Measurements from ENCODE around the gene WDR13.
"Not testable (repeated sequence)": the region's sequence is repeated elsewhere in the genome, so short reads cannot be mapped to it uniquely, and the experiment has no call there.

WDR13 gene

DNA sequence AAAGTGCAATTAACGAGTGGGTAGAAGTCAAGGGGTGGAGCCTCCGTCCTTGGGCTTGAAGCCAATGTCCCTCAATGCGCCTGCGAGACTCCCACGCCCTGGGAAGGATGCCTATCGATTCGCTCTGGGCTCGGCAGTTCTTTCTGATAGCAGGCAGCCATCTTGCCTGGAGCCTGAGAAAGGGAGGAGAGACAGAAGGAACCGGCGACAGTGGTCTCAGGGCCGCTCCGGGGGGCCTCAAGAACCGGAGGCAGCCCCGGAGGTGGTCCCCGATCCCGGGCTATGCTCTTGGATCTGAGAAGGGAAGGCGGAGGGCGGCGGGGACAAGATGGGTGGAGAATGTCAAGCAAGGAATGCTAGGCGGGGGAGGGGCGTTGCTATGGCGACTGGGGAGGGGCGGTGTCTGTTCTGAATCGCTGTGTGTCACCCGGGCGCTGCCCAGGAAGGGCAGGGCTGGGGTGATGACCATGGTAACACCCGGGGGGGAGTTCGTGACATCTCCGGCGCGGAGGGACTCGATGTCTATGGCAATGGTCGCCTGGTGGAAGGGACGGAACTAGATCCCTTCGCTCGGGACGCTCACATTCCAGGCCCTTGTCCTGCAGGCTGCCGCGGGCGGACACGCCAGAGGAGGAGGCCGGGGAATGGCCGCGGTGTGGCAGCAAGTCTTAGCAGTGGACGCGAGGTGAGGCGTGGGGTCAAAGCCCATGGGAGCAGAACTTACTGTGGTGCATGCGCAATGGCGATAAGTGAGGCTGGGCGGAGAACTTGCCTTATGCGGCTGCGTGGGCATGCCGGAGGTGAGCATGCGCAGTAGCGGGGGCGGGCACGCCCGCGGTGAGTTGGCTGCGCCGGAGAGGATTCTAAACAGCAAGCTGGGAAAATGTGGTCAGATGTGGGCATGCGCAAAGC is at the start of gene WDR13:
WDR13 (plus strand) TSS at position 140 of the 912 bp plus-strand sequence; CDS start at position 645, 505 bp downstream.
- H3K4me3 ChIP-seq (ENCODE audit: low read depth, low read length) = peak within 1 kb of the TSS; percentile 90
- peak; percentile 78 for DNase-seq (ENCODE audit: low read depth)
- TF ChIP-seq, protein P1, sequence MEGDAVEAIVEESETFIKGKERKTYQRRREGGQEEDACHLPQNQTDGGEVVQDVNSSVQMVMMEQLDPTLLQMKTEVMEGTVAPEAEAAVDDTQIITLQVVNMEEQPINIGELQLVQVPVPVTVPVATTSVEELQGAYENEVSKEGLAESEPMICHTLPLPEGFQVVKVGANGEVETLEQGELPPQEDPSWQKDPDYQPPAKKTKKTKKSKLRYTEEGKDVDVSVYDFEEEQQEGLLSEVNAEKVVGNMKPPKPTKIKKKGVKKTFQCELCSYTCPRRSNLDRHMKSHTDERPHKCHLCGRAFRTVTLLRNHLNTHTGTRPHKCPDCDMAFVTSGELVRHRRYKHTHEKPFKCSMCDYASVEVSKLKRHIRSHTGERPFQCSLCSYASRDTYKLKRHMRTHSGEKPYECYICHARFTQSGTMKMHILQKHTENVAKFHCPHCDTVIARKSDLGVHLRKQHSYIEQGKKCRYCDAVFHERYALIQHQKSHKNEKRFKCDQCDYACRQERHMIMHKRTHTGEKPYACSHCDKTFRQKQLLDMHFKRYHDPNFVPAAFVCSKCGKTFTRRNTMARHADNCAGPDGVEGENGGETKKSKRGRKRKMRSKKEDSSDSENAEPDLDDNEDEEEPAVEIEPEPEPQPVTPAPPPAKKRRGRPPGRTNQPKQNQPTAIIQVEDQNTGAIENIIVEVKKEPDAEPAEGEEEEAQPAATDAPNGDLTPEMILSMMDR (IDR thresholded peaks at IDR 0.05; ENCODE audit: low read depth, low read length, missing control alignments) = no peak

DNA sequence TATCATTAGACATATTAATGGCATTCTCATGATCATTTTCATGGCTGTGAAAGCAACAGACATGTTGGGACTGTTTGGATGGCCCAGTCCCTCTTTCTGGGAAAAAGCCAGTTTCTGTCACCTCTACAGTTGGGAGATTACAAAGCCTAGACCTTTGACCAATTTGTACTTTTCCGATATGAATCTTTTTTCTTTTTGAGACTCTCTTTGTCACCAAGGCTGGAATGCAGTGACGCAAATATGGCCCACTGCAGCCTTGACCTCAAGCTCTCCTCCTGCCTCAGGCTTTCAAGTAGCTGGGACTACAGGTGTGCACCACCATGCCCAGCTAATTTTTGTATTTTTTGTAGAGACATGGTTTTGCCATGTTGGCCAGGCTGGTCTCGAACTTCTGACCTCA is 48.4 kb upstream of the WDR13 start:
- TF ChIP-seq, protein P1 (IDR thresholded peaks at IDR 0.05; ENCODE audit: low read depth, low read length, missing control alignments) = no peak
- H3K4me3 ChIP-seq (ENCODE audit: low read depth, low read length) = no peak overlapping the region
- DNase-seq (ENCODE audit: low read depth) = no peak

DNA sequence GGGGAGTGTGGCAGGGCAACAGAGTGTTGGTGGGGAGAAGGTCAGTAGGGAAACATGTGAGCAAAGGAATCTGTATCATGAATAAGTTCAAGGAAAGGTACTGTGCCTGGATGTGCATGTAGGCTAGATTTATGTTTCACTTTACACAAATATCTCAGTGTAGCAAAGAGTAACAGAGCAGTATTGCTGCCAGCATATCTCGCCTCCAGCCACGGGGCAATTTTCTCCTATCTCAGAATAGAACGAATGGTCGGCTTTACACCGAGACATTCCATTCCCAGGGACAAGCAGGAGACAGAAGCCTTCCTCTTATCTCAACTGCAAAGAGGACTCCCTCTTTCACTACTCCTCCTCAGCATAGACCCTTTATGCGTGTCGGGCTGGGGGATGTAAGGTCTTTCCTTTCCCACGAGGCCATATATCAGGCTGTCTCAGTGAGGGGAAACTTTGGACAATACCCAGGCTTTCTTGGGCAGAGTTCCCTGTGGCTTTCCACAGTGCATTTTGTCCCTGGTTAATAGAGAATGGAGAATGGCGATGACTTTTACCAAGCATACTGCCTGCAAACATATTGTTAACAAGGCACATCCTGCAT is 41.5 kb upstream of the WDR13 start:
- not testable (repeated sequence) for DNase-seq (ENCODE audit: low read depth); H3K4me3 ChIP-seq (ENCODE audit: low read depth, low read length)

DNA sequence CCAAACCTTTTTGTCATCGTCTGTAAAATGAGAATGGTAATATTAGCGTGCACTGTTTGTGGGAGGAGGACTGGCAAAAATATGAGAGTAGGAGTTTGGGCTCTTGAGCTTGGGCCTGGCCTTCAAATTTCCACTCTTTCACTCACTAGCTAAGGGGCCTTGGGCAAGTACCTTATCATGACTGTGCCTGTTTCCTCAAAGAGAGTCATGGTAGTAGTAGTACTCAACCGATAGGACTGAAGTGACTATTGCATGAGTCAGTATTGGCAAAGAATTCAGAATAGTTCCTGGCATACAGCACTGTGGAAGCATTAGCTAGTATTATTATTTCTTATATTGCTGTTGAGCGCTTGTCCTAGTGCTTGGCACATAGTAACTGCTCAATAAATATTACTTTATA is 39.0 kb upstream of the WDR13 start:
- DNase-seq (ENCODE audit: low read depth) = no peak
- TF ChIP-seq, protein P1 (IDR thresholded peaks at IDR 0.05; ENCODE audit: low read depth, low read length, missing control alignments) = no peak
- H3K4me3 ChIP-seq (ENCODE audit: low read depth, low read length) = no peak overlapping the region

DNA sequence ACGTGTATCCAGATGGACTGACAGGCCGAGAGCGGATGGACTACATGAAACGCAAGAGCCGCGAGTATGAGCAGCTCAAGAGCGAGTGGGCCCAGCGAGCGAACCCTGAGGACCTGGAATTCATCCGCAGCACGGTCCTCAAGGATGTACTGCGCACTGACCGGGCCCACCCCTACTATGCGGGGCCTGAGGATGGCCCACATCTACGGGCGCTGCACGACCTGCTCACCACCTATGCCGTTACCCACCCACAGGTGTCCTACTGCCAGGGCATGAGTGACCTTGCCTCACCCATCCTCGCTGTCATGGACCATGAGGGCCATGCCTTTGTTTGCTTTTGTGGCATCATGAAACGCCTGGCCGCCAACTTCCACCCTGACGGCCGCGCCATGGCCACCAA is 37.7 kb upstream of the WDR13 start:
- DNase-seq (ENCODE audit: low read depth) = no peak
- H3K4me3 ChIP-seq (ENCODE audit: low read depth, low read length) = no peak overlapping the region
- TF ChIP-seq, protein P1 (IDR thresholded peaks at IDR 0.05; ENCODE audit: low read depth, low read length, missing control alignments) = no peak

DNA sequence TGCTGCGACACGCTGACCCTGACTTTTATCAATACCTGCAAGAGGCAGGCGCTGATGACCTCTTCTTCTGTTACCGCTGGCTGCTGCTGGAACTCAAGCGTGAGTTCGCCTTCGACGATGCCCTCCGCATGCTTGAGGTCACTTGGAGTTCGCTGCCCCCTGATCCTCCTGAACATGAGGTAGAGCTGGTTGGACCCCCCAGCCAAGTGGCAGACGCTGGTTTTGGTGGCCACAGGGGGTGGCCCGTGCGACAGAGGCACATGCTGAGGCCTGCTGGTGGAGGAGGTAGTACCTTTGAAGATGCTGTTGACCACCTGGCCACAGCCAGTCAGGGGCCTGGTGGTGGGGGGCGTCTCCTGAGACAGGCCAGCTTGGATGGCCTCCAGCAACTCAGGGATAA is 37.2 kb upstream of the WDR13 start:
- H3K4me3 ChIP-seq (ENCODE audit: low read depth, low read length) = no peak overlapping the region
- TF ChIP-seq, protein P1 (IDR thresholded peaks at IDR 0.05; ENCODE audit: low read depth, low read length, missing control alignments) = no peak
- no peak for DNase-seq (ENCODE audit: low read depth)

DNA sequence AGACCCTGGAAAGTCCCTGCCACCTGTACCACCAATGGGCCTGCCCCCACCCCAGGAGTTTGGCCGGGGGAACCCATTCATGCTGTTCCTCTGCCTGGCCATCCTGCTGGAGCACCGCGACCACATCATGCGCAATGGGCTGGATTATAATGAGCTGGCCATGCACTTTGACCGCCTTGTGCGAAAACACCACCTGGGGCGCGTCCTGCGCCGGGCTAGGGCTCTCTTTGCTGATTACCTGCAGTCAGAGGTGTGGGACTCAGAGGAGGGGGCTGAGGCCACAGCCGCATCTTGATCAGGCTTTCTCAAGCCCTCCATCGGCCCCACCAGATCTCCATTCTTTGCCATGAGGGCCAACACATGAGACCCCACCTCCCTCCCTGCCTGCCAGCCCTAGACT is 36.6 kb upstream of the WDR13 start:
- TF ChIP-seq, protein P1 (IDR thresholded peaks at IDR 0.05; ENCODE audit: low read depth, low read length, missing control alignments) = no peak
- no peak overlapping the region for H3K4me3 ChIP-seq (ENCODE audit: low read depth, low read length)
- DNase-seq (ENCODE audit: low read depth) = no peak

Data from GM12864 (cell line).